ENCODE data around the gene ENO3.
"Not testable (repeated sequence)": the region's sequence is repeated elsewhere in the genome, so short reads cannot be mapped to it uniquely, and the experiment has no call there.

The ENO3 gene

DNA sequence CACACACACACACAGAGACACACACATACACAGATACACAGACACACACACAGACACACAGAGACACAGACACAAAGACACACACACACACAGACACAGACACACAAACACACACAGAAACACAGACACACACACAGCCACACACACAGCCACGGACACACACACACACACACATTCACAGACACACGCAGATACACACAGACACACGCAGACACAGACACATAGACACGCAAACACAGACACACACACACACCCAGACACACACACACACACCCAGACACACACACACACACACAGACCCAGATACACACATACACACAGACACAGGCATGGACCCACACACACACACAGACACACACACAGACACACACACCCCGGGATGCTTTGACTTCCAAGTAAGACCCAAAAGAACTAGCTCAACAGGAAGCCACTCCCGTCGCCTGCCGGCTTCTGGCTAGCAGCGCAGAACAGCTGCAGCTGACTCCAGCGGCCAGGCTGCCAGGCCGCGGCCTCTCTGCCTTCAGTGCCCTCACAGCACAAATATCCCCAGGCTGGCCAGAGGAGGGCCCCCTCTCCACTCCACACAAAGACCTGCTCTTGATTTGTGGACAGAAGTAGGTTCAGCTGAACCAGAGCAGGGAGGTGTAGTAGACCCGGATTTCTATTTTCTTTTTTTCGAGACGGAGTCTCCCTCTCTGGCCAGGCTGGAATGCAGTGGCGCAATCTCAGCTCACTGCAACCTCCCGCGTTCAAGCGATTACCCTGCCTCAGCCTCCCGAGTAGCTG lies 42.0 kb upstream of the ENO3 start:
- peak; percentile 81 for DNase-seq (ENCODE audit: low spot score)
- ChIA-PET POLR2A (ENCODE audit: low non-redundant PET) (interaction anchor here (1.2 to 1.9 kb wide), 4 partner anchors 31 to 88 kb away, joined by 3 to 18 read pairs (median 4); partner anchors contain the start of genes INCA1, KIF1C, PFN1 and RNF167), CTCF (interaction anchor here (0.5 to 1.8 kb wide), 18 partner anchors 8 to 206 kb away, joined by 3 to 9 read pairs (median 4); partner anchors contain the start of genes ARRB2, CAMTA2, RNF167 and SLC25A11)
- peak overlapping the region; percentile 97 for H3K27ac ChIP-seq
- peak; percentile 85 for TF ChIP-seq CTCF (conservative IDR thresholded peaks at IDR 0.05; ENCODE audit: low read depth)

DNA sequence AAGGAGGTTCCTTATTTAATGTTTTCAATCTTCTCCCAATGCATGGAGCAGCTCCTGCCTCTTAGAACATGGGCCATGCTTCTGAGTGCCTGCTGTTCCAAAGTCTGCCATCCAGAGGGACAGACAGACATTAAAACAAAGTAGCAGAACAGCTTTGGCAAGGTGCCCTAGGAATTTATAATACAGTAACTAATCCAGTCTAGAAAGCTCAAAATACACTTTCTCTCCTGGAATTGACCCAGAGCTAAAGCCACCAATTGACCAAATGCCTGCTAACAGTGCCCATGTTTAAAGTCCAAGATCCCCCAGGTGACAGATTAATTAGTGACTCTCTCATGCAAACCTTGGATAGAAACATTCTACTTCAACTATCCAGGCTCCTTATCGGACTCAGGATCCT lies 36.9 kb upstream of the ENO3 start:
- ChIA-PET CTCF (interaction anchor here (0.6 kb wide), 1 partner anchor 11 kb away, joined by 3 read pairs; the partner anchor contains the start of gene CHRNE), POLR2A (ENCODE audit: low non-redundant PET) (no interaction called here)
- no peak overlapping the region for H3K27ac ChIP-seq
- no peak for TF ChIP-seq CTCF (conservative IDR thresholded peaks at IDR 0.05; ENCODE audit: low read depth)
- no peak for DNase-seq (ENCODE audit: low spot score)

GRCh38 chr17:4914551-4914950 lies 36.4 kb upstream of the ENO3 start:
- CTCF ChIA-PET = interaction anchor here (0.7 kb wide), 1 partner anchor 893 kb away, joined by 5 read pairs; no protein-coding TSS in a partner anchor
- H3K27ac ChIP-seq; POLR2A ChIA-PET (ENCODE audit: low non-redundant PET); DNase-seq (ENCODE audit: low spot score): not testable (repeated sequence)

DNA sequence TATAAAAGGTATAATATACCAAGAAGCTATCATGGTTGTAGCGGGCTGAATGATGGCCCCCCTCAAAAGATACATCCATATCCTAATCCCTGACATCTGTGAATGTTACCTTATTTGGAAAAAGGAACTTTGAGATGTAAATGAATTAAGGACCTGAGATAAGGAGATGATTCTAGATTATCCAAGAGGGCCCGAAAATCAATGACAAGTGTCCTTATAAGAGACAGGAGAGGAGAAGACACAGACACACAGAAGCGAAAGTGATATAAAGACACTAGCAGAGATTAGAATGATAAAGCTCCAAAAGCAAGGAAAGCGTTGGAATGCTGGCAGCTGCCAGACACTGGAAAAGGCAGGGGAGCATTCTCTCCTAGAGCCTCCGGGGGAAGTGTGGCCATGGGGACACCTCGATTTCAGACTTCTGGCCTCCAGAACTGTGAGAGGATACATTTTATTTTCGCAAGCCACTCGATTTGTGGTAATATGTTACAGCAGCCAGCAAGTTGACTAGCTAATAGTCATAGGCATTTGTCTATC lies 31.3 kb upstream of the ENO3 start:
- TF ChIP-seq CTCF (conservative IDR thresholded peaks at IDR 0.05; ENCODE audit: low read depth) = no peak
- ChIA-PET POLR2A (ENCODE audit: low non-redundant PET) (no interaction called here), CTCF (interaction anchor here (0.7 to 1.2 kb wide), 2 partner anchors 10 to 11 kb away, joined by 3 to 6 read pairs; no protein-coding TSS in a partner anchor)
- DNase-seq (ENCODE audit: low spot score) = no peak
- no peak overlapping the region for H3K27ac ChIP-seq

GRCh38 chr17:4920351-4921048 lies 30.4 kb upstream of the ENO3 start:
- peak overlapping the region; percentile 50 for H3K27ac ChIP-seq

DNA sequence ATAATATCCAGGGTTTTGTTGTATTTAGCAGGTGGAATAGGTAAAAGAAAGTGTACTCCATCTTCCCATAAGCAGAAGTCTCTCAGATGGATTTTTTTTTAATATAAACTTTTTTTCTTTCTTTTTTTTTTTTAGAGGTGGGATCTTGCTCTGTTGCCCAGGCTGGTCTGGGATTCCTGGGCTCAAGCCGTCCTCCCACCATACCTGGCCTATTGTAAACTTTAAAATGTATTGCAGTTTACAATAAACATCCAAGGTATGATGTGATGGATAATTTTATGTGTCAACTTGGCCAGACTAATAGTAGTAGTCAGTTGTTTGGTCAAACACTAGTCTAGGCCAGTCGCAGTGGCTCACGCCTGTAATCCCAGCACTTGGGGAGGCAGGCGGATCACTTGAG lies 29.6 kb upstream of the ENO3 start:
- ChIA-PET POLR2A (ENCODE audit: low non-redundant PET) (no interaction called here), CTCF (no interaction called here)
- no peak overlapping the region for H3K27ac ChIP-seq
- no peak for DNase-seq (ENCODE audit: low spot score)
- TF ChIP-seq CTCF (conservative IDR thresholded peaks at IDR 0.05; ENCODE audit: low read depth) = no peak

More at GRCh38 chr17:4920351-4921048, 30.4 kb upstream of the ENO3 start:
- no peak for TF ChIP-seq CTCF (conservative IDR thresholded peaks at IDR 0.05; ENCODE audit: low read depth)
- POLR2A ChIA-PET (ENCODE audit: low non-redundant PET) = no interaction called here
- CTCF ChIA-PET = interaction anchor here (0.7 kb wide), 1 partner anchor 11 kb away, joined by 3 read pairs; no protein-coding TSS in a partner anchor
- DNase-seq (ENCODE audit: low spot score) = no peak

- H3K27ac ChIP-seq; CTCF ChIA-PET; DNase-seq (ENCODE audit: low spot score): not testable (repeated sequence)
- POLR2A ChIA-PET (ENCODE audit: low non-redundant PET) = interaction anchor here (0.7 kb wide), 1 partner anchor 24 kb away, joined by 4 read pairs; no protein-coding TSS in a partner anchor
These were observed 24.2 kb upstream of the ENO3 start for GRCh38 chr17:4926577-4927335.
